ENCODE measurements around the gene GPR4.

GPR4 gene

DNA sequence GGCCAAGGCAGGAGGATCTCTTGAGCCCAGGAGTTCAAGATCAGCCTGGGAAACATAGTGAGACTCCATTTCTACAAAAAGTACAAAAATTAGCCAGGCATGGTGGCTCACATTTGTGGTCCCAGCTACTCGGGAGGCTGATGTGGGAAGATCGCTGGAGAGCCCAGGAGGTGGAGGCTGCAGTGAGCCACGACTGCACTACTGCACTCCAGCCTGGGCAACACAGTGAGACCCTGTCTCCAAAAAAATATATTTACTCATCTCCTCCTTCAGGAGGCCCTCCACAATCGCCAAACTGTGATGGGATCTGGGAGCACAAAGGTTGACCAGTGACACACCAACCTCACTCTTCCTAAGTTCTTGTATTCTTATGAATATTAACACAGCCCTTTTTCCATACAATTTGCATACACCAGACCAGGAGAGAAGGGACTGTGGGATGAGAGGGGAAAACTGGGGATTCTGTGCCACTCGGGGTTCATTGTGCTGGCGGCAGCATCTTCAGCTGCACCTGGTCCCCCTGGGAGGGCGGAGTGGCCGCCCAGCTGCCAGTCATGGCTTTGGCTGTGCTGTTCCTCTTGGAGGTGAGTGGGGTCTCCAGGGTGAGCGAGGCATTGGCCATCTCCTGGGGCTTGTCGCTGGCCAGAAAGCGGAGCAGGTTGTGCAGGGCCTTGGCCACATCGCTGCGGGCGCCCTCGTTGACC is 11.6 kb downstream of the GPR4 start:
- TF ChIP-seq TCF12 (IDR thresholded peaks at IDR 0.05; ENCODE audit: low read depth): no peak
- TF ChIP-seq NFIC (IDR thresholded peaks at IDR 0.05): no peak
- TF ChIP-seq FOXM1 (IDR thresholded peaks at IDR 0.05; ENCODE audit: borderline replicate concordance, low read depth): no peak
- no peak for TF ChIP-seq EGR1 (IDR thresholded peaks at IDR 0.05)
- TF ChIP-seq RAD21 (IDR thresholded peaks at IDR 0.05; ENCODE audit: low read depth): no peak
- TF ChIP-seq, protein P1, sequence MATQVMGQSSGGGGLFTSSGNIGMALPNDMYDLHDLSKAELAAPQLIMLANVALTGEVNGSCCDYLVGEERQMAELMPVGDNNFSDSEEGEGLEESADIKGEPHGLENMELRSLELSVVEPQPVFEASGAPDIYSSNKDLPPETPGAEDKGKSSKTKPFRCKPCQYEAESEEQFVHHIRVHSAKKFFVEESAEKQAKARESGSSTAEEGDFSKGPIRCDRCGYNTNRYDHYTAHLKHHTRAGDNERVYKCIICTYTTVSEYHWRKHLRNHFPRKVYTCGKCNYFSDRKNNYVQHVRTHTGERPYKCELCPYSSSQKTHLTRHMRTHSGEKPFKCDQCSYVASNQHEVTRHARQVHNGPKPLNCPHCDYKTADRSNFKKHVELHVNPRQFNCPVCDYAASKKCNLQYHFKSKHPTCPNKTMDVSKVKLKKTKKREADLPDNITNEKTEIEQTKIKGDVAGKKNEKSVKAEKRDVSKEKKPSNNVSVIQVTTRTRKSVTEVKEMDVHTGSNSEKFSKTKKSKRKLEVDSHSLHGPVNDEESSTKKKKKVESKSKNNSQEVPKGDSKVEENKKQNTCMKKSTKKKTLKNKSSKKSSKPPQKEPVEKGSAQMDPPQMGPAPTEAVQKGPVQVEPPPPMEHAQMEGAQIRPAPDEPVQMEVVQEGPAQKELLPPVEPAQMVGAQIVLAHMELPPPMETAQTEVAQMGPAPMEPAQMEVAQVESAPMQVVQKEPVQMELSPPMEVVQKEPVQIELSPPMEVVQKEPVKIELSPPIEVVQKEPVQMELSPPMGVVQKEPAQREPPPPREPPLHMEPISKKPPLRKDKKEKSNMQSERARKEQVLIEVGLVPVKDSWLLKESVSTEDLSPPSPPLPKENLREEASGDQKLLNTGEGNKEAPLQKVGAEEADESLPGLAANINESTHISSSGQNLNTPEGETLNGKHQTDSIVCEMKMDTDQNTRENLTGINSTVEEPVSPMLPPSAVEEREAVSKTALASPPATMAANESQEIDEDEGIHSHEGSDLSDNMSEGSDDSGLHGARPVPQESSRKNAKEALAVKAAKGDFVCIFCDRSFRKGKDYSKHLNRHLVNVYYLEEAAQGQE (IDR thresholded peaks at IDR 0.05; ENCODE audit: low read depth): no peak
- TF ChIP-seq TAF1 (IDR thresholded peaks at IDR 0.05; ENCODE audit: low read depth): no peak
- no peak for TF ChIP-seq CREB1 (IDR thresholded peaks at IDR 0.05; ENCODE audit: low read depth)
- TF ChIP-seq, protein P2, sequence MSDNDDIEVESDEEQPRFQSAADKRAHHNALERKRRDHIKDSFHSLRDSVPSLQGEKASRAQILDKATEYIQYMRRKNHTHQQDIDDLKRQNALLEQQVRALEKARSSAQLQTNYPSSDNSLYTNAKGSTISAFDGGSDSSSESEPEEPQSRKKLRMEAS (IDR thresholded peaks at IDR 0.05): no peak
- TF ChIP-seq TEAD4 (IDR thresholded peaks at IDR 0.05): no peak
- no peak for TF ChIP-seq YY1 (IDR thresholded peaks at IDR 0.05; ENCODE audit: low read depth)
- TF ChIP-seq ZBTB7A (IDR thresholded peaks at IDR 0.05; ENCODE audit: low read depth): no peak
- no peak for TF ChIP-seq EP300 (IDR thresholded peaks at IDR 0.05; ENCODE audit: borderline replicate concordance)
- TF ChIP-seq, protein P3, sequence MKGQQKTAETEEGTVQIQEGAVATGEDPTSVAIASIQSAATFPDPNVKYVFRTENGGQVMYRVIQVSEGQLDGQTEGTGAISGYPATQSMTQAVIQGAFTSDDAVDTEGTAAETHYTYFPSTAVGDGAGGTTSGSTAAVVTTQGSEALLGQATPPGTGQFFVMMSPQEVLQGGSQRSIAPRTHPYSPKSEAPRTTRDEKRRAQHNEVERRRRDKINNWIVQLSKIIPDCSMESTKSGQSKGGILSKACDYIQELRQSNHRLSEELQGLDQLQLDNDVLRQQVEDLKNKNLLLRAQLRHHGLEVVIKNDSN (IDR thresholded peaks at IDR 0.05): no peak
- TF ChIP-seq CEBPB (IDR thresholded peaks at IDR 0.05): no peak

DNA sequence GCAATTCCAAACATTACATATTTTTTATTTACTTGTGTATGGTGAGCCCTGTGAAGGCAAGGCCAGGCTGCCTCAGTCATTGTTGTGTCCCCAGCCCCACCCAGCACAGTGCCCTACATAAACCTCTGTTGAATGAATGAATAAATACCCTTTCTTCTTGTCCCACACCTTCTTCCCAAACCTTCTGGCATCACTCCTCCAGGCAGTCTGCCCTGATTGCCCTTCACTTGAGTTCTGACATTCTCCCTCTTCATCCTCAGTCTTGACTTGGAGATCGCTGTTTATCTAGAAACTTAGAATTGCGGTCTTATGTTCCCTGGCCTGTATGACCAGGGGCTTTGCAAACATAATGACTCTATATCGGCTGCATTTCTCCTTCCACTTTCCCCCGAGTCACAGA is 12.2 kb downstream of the GPR4 start:
- TF ChIP-seq FOXM1 (IDR thresholded peaks at IDR 0.05; ENCODE audit: borderline replicate concordance, low read depth): no peak
- no peak for TF ChIP-seq TEAD4 (IDR thresholded peaks at IDR 0.05)
- TF ChIP-seq, protein P2 (IDR thresholded peaks at IDR 0.05): no peak
- TF ChIP-seq, protein P1 (IDR thresholded peaks at IDR 0.05; ENCODE audit: low read depth): no peak
- no peak for TF ChIP-seq YY1 (IDR thresholded peaks at IDR 0.05; ENCODE audit: low read depth)
- no peak for TF ChIP-seq CEBPB (IDR thresholded peaks at IDR 0.05)
- no peak for TF ChIP-seq EGR1 (IDR thresholded peaks at IDR 0.05)
- no peak for TF ChIP-seq EP300 (IDR thresholded peaks at IDR 0.05; ENCODE audit: borderline replicate concordance)
- no peak for TF ChIP-seq TAF1 (IDR thresholded peaks at IDR 0.05; ENCODE audit: low read depth)
- TF ChIP-seq RAD21 (IDR thresholded peaks at IDR 0.05; ENCODE audit: low read depth): no peak
- TF ChIP-seq, protein P3 (IDR thresholded peaks at IDR 0.05): no peak
- no peak for TF ChIP-seq NFIC (IDR thresholded peaks at IDR 0.05)
- no peak for TF ChIP-seq CREB1 (IDR thresholded peaks at IDR 0.05; ENCODE audit: low read depth)
- no peak for TF ChIP-seq ZBTB7A (IDR thresholded peaks at IDR 0.05; ENCODE audit: low read depth)
- TF ChIP-seq TCF12 (IDR thresholded peaks at IDR 0.05; ENCODE audit: low read depth): no peak

DNA sequence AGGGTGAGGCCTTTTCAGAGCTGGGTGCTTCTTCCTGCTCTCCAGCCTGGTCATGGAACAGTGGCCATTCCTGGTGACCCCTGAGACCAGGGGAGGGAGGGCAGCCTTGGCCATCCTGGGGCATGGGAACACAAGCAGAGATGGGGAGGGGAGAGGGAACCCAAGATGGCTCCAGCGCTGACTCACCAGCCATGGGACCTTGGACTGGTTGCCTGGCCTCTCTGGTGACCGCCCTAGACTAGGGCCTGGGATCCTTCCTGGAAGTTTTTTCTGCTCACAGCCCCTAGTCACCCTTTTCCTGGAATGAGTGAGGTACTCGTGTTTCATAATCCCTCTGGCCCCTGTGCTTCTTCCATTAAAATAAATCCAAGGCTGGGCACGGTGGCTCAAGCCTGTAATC is 14.1 kb downstream of the GPR4 start:
- TF ChIP-seq ZBTB7A (IDR thresholded peaks at IDR 0.05; ENCODE audit: low read depth): no peak
- no peak for TF ChIP-seq YY1 (IDR thresholded peaks at IDR 0.05; ENCODE audit: low read depth)
- TF ChIP-seq, protein P2 (IDR thresholded peaks at IDR 0.05): no peak
- TF ChIP-seq RAD21 (IDR thresholded peaks at IDR 0.05; ENCODE audit: low read depth): no peak
- TF ChIP-seq CEBPB (IDR thresholded peaks at IDR 0.05): no peak
- TF ChIP-seq EP300 (IDR thresholded peaks at IDR 0.05; ENCODE audit: borderline replicate concordance): no peak
- TF ChIP-seq, protein P1 (IDR thresholded peaks at IDR 0.05; ENCODE audit: low read depth): no peak
- TF ChIP-seq EGR1 (IDR thresholded peaks at IDR 0.05): no peak
- no peak for TF ChIP-seq TCF12 (IDR thresholded peaks at IDR 0.05; ENCODE audit: low read depth)

DNA sequence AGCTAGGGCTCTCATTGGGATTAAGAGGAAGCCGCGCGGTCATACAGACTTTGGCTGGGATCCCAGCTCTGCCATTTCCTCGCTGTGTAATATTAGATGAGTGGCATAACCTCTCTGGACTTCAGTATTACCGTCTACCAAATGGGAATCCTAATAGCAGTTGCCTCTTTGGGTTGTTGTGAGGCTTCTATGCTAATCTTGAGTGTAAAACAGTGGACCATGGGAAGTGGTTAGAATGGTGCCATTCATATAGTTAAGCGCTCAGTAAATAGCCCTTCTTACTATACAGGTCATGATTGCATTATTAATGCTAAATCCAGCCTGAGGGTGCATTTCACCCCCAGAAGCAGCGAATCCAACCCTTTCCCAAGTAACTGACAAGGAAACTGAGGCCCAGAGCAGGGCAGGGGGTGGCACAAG is 16.8 kb downstream of the GPR4 start:
- TF ChIP-seq EP300 (IDR thresholded peaks at IDR 0.05; ENCODE audit: borderline replicate concordance) (no peak), CEBPB (IDR thresholded peaks at IDR 0.05) (no peak), TAF1 (IDR thresholded peaks at IDR 0.05; ENCODE audit: low read depth) (no peak), TCF12 (IDR thresholded peaks at IDR 0.05; ENCODE audit: low read depth) (no peak), ZBTB7A (IDR thresholded peaks at IDR 0.05; ENCODE audit: low read depth) (no peak), NFIC (IDR thresholded peaks at IDR 0.05) (peak; percentile 60)
- TF ChIP-seq, protein P1 (IDR thresholded peaks at IDR 0.05; ENCODE audit: low read depth): no peak
